ENCODE results near the gene PTGDS. TPM values are rescaled to one million over a fixed set of nuclear protein-coding genes. Genes with fewer than 3 reads are reported as not detected.

The PTGDS gene
- total and polyA plus RNA-seq, 2 donors from 2014 or later = 236 to 709 TPM

DNA sequence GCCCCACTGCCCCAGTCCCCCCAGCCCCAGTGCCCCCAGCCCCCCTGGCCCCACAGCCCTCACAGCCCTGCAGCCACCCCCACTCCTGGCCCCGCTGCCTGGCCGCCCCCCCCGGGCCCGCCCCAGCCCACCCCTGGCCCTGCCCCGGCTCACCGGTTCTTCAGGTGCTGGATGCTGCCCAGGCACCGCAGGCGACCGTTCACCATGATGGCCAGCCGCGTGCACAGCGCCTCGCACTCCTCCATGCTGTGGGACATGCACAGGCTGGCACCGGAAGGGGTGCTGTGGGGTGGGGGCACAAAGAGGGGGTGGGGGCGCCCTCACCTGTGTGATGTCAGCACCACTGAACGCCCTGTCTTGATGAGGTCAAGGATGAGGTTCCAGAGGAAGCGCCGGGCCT lies 31.9 kb downstream of the PTGDS start:
- Histone ChIP-seq H3K27ac (ENCODE audit: low read depth in 2 of 2, low read length in 2 of 2) (no peak overlapping the region), H3K4me3 (ENCODE audit: low read length in 3 of 3) (no peak overlapping the region), H3K9ac (ENCODE audit: low read length in 3 of 3) (no peak overlapping the region), H3K27me3 (ENCODE audit: control insufficient read depth, insufficient read depth, low read length) (no peaks in the 10 kb centered on the region), H3K36me3 (ENCODE audit: control insufficient read depth in 2 of 3, insufficient read depth in 3 of 3, low read length in 3 of 3) (no peaks in the 10 kb centered on the region), H3K9me3 (ENCODE audit: control insufficient read depth in 2 of 3, insufficient read depth in 1 of 3, low read length in 3 of 3) (no peaks in the 10 kb centered on the region), H3K4me1 (ENCODE audit: control insufficient read depth in 2 of 3, insufficient read depth in 2 of 3, low read depth in 1 of 3, low read length in 3 of 3) (peaks cover 0 to 4% (median 0%) of the 10 kb centered on the region in 3 donors)
- FAIRE-seq = no peak
- TF ChIP-seq, protein P1, sequence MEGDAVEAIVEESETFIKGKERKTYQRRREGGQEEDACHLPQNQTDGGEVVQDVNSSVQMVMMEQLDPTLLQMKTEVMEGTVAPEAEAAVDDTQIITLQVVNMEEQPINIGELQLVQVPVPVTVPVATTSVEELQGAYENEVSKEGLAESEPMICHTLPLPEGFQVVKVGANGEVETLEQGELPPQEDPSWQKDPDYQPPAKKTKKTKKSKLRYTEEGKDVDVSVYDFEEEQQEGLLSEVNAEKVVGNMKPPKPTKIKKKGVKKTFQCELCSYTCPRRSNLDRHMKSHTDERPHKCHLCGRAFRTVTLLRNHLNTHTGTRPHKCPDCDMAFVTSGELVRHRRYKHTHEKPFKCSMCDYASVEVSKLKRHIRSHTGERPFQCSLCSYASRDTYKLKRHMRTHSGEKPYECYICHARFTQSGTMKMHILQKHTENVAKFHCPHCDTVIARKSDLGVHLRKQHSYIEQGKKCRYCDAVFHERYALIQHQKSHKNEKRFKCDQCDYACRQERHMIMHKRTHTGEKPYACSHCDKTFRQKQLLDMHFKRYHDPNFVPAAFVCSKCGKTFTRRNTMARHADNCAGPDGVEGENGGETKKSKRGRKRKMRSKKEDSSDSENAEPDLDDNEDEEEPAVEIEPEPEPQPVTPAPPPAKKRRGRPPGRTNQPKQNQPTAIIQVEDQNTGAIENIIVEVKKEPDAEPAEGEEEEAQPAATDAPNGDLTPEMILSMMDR (IDR thresholded peaks at IDR 0.05; ENCODE audit: borderline replicate concordance, extremely low read depth, insufficient read depth) = no peak
- DNase-seq = no peak
- intact Hi-C loops (cut with DNase I) = no loop called here

DNA sequence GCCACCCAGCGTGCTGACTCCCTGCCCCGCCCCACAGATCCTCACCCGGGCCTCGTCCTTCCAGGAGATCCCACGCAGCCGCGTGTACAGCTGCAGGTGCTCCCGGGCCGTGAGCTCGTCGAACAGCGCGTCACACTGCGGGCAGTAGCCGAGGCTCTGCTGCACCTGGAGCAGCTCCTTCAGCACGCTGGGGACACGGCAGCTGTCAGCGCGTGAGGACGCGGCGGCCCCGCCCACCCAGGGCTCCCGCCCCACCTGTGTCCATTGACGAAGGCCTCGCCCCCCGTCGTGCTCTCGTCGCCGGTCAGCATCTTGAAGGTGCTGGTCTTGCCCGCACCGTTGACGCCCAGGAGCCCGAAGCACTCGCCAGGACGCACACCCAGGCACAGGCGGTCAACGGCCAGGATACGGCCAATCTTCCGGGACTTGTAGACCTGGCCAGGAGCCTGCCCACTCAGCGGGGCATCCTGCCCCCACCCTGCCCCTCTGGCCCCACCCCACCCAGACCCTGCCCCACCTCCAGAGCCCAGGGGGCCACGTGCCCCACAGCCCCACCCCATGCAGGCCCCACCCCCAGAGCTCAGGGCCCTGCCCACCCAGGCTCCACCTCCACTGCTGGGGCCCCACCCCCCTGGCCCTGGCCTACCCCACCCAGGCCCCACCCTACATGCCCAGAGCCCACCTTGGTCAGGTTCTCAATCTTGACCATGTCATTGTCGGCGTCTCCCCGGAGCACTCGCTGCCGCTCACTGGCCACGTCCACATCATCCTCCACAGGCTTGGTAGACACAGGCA lies 32.8 kb downstream of the PTGDS start:
- no peak overlapping the region for H3K27ac ChIP-seq (ENCODE audit: low read depth in 2 of 2, low read length in 2 of 2)
- intact Hi-C loops (cut with DNase I) = no loop called here
- H3K9ac ChIP-seq (ENCODE audit: low read length in 3 of 3) = no peak overlapping the region
- no peaks in the 10 kb centered on the region for H3K9me3 ChIP-seq (ENCODE audit: control insufficient read depth in 2 of 3, insufficient read depth in 1 of 3, low read length in 3 of 3)
- H3K27me3 ChIP-seq (ENCODE audit: control insufficient read depth, insufficient read depth, low read length) = no peaks in the 10 kb centered on the region
- FAIRE-seq = no peak
- TF ChIP-seq, protein P1 (IDR thresholded peaks at IDR 0.05; ENCODE audit: borderline replicate concordance, extremely low read depth, insufficient read depth) = no peak
- DNase-seq = no peak
- H3K4me1 ChIP-seq (ENCODE audit: control insufficient read depth in 2 of 3, insufficient read depth in 2 of 3, low read depth in 1 of 3, low read length in 3 of 3) = peaks cover 0 to 4% (median 0%) of the 10 kb centered on the region in 3 donors
- H3K36me3 ChIP-seq (ENCODE audit: control insufficient read depth in 2 of 3, insufficient read depth in 3 of 3, low read length in 3 of 3) = no peaks in the 10 kb centered on the region
- H3K4me3 ChIP-seq (ENCODE audit: low read length in 3 of 3) = no peak overlapping the region

DNA sequence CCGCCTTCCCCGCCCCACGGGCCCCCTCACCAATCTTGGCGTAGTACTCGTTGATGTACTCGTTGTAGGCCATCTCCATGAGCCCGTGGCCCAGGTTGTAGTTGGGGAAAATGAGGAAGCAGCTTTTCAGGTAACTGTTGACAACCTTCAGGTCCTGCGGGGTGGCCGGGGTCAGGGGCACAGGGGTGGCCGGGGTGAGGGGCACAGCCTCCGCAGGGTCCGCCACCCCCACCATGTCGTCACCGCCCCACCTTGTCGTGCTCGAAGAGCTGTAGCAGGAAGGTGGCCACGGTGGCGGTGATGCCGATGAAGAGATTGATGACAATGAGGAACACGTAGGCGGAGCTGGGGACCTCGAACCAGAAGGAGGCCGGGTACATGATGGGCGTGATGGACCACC lies 33.9 kb downstream of the PTGDS start:
- FAIRE-seq = no peak
- no peak for DNase-seq
- H3K36me3 ChIP-seq (ENCODE audit: control insufficient read depth in 2 of 3, insufficient read depth in 3 of 3, low read length in 3 of 3) = no peaks in the 10 kb centered on the region

More for the DNA sequence above, 33.9 kb downstream of the PTGDS start:
- no peak overlapping the region for H3K9ac ChIP-seq (ENCODE audit: low read length in 3 of 3)
- no peaks in the 10 kb centered on the region for H3K9me3 ChIP-seq (ENCODE audit: control insufficient read depth in 2 of 3, insufficient read depth in 1 of 3, low read length in 3 of 3)
- intact Hi-C loops (cut with DNase I) = no loop called here
- no peak overlapping the region for H3K27ac ChIP-seq (ENCODE audit: low read depth in 2 of 2, low read length in 2 of 2)
- no peak overlapping the region for H3K4me3 ChIP-seq (ENCODE audit: low read length in 3 of 3)
- TF ChIP-seq, protein P1 (IDR thresholded peaks at IDR 0.05; ENCODE audit: borderline replicate concordance, extremely low read depth, insufficient read depth) = no peak
- no peaks in the 10 kb centered on the region for H3K27me3 ChIP-seq (ENCODE audit: control insufficient read depth, insufficient read depth, low read length)
- H3K4me1 ChIP-seq (ENCODE audit: control insufficient read depth in 2 of 3, insufficient read depth in 2 of 3, low read depth in 1 of 3, low read length in 3 of 3) = peaks cover 0 to 4% (median 0%) of the 10 kb centered on the region in 3 donors

Data from kidney (tissue), 14 donors.